IMR-90 (cell line): ENCODE data around the gene PTGES.

ENCODE experiments used
- MAZ ChIP-seq: IDR thresholded peaks from 2 replicates; pipeline ENCODE4 v1.6.1; 2012; ENCODE audit warnings: low read depth, mild to moderate bottlenecking, low read length, improper control_type of control experiment, moderate library complexity, borderline replicate concordance
- SMC3 ChIP-seq: fragments of 150-350 bp; IDR thresholded peaks from 2 replicates; pipeline ENCODE4 v1.6.1; 2016; ENCODE audit warnings: low read depth, mild to moderate bottlenecking, antibody characterized with exemption, low read length, moderate library complexity

DNA sequence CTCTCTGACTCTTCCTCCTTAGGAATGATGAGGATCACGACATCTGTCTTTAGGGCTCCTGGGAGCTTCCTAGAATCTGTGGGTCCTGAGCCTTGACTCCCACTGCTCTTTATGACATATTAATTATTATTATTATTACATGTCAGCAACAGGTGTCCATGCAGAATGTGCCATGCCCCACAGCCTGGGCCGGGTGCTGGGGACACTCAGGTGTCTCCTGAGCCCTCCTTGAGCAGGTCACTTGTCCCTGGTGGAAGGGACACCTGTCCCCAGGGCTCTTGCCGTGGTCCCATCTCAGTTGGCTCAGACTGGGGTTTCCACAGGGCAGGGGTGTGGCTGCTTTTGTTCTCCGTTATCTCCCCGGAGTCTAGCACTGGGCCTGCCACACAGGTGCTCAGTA lies 34.2 kb downstream of the PTGES start:
- TF ChIP-seq MAZ (no peak), SMC3 (no peak)
